ENCODE measurements around the gene ZFAND3.

ZFAND3 gene

GRCh38 chr6:37799263-37799644, 20.3 kb upstream of the ZFAND3 start:
- Histone ChIP-seq H3K4me1 (ENCODE audit: insufficient read depth, low read length) (no peaks in the 10 kb centered on the region), H3K9ac (ENCODE audit: low read depth, low read length) (no peak overlapping the region), H3K4me2 (ENCODE audit: insufficient read depth, low read length) (no peak overlapping the region), H3K36me3 (ENCODE audit: insufficient read depth, low read length) (no peaks in the 10 kb centered on the region), H3K27me3 (ENCODE audit: insufficient read depth, low read length, poor library complexity) (no peaks in the 10 kb centered on the region), H3K9me3 (ENCODE audit: insufficient read depth, low read length, severe bottlenecking) (no peaks in the 10 kb centered on the region), H2AFZ (ENCODE audit: low read depth, low read length) (no peak overlapping the region), H3K79me2 (ENCODE audit: insufficient read depth, low read length) (no peaks in the 10 kb centered on the region), H3K27ac (ENCODE audit: low read length) (no peak overlapping the region), H3K4me3 (ENCODE audit: low read depth in 1 of 2, low read length in 2 of 2) (no peak overlapping the region), H4K20me1 (ENCODE audit: insufficient read depth, low read length) (no peaks in the 10 kb centered on the region)
- ATAC-seq (ENCODE audit: insufficient read depth, low read depth), result no peak
- TF ChIP-seq EZH2 (IDR thresholded peaks at IDR 0.05; ENCODE audit: borderline replicate concordance, low read depth, low read length, severe bottlenecking), result no peak
- DNase-seq, result no peak

GRCh38 chr6:37800703-37801604, 18.6 kb upstream of the ZFAND3 start:
- Histone ChIP-seq H2AFZ (ENCODE audit: low read depth, low read length) (no peak overlapping the region), H3K36me3 (ENCODE audit: insufficient read depth, low read length) (no peaks in the 10 kb centered on the region), H3K9ac (ENCODE audit: low read depth, low read length) (no peak overlapping the region), H3K4me2 (ENCODE audit: insufficient read depth, low read length) (no peak overlapping the region), H3K79me2 (ENCODE audit: insufficient read depth, low read length) (no peaks in the 10 kb centered on the region), H3K4me1 (ENCODE audit: insufficient read depth, low read length) (no peaks in the 10 kb centered on the region), H3K27ac (ENCODE audit: low read length) (no peak overlapping the region), H3K9me3 (ENCODE audit: insufficient read depth, low read length, severe bottlenecking) (no peaks in the 10 kb centered on the region), H4K20me1 (ENCODE audit: insufficient read depth, low read length) (no peaks in the 10 kb centered on the region), H3K27me3 (ENCODE audit: insufficient read depth, low read length, poor library complexity) (no peaks in the 10 kb centered on the region), H3K4me3 (ENCODE audit: low read depth in 1 of 2, low read length in 2 of 2) (no peak overlapping the region)
- TF ChIP-seq EZH2 (IDR thresholded peaks at IDR 0.05; ENCODE audit: borderline replicate concordance, low read depth, low read length, severe bottlenecking), result no peak
- TF ChIP-seq CTCF (IDR thresholded peaks at IDR 0.05; ENCODE audit: borderline replicate concordance, extremely low read depth, low read length, poor library complexity, severe bottlenecking), result no peak
- DNase-seq (no peak), ATAC-seq (ENCODE audit: insufficient read depth, low read depth) (no peak)

GRCh38 chr6:37801605-37801940, 18.0 kb upstream of the ZFAND3 start:
- H3K79me2 ChIP-seq (ENCODE audit: insufficient read depth, low read length), result no peaks in the 10 kb centered on the region

GRCh38 chr6:37802810-37803209, 16.7 kb upstream of the ZFAND3 start:
- TF ChIP-seq CTCF (IDR thresholded peaks at IDR 0.05; ENCODE audit: borderline replicate concordance, extremely low read depth, low read length, poor library complexity, severe bottlenecking) (no peak), EZH2 (IDR thresholded peaks at IDR 0.05; ENCODE audit: borderline replicate concordance, low read depth, low read length, severe bottlenecking) (no peak)
- no peaks in the 10 kb centered on the region for H3K4me1 ChIP-seq (ENCODE audit: insufficient read depth, low read length)
- H3K27me3 ChIP-seq (ENCODE audit: insufficient read depth, low read length, poor library complexity), result no peaks in the 10 kb centered on the region
- H3K4me3 ChIP-seq (ENCODE audit: low read depth in 1 of 2, low read length in 2 of 2), result no peak overlapping the region
- H3K9ac ChIP-seq (ENCODE audit: low read depth, low read length), result no peak overlapping the region
- no peak overlapping the region for H2AFZ ChIP-seq (ENCODE audit: low read depth, low read length)
- DNase-seq (no peak), ATAC-seq (ENCODE audit: insufficient read depth, low read depth) (no peak)
- H3K36me3 ChIP-seq (ENCODE audit: insufficient read depth, low read length), result no peaks in the 10 kb centered on the region
- H3K9me3 ChIP-seq (ENCODE audit: insufficient read depth, low read length, severe bottlenecking), result no peaks in the 10 kb centered on the region
- H4K20me1 ChIP-seq (ENCODE audit: insufficient read depth, low read length), result no peaks in the 10 kb centered on the region
- H3K79me2 ChIP-seq (ENCODE audit: insufficient read depth, low read length), result no peaks in the 10 kb centered on the region
- H3K4me2 ChIP-seq (ENCODE audit: insufficient read depth, low read length), result no peak overlapping the region
- H3K27ac ChIP-seq (ENCODE audit: low read length), result no peak overlapping the region

More at GRCh38 chr6:37801605-37801940, 18.0 kb upstream of the ZFAND3 start:
- H3K4me1 ChIP-seq (ENCODE audit: insufficient read depth, low read length), result no peaks in the 10 kb centered on the region
- no peak for DNase-seq
- no peak overlapping the region for H3K9ac ChIP-seq (ENCODE audit: low read depth, low read length)
- no peaks in the 10 kb centered on the region for H3K9me3 ChIP-seq (ENCODE audit: insufficient read depth, low read length, severe bottlenecking)
- H3K27me3 ChIP-seq (ENCODE audit: insufficient read depth, low read length, poor library complexity), result no peaks in the 10 kb centered on the region
- no peak overlapping the region for H3K4me3 ChIP-seq (ENCODE audit: low read depth in 1 of 2, low read length in 2 of 2)
- no peaks in the 10 kb centered on the region for H3K36me3 ChIP-seq (ENCODE audit: insufficient read depth, low read length)
- H4K20me1 ChIP-seq (ENCODE audit: insufficient read depth, low read length), result no peaks in the 10 kb centered on the region
- no peak for ATAC-seq (ENCODE audit: insufficient read depth, low read depth)
- no peak overlapping the region for H3K27ac ChIP-seq (ENCODE audit: low read length)
- H2AFZ ChIP-seq (ENCODE audit: low read depth, low read length), result no peak overlapping the region
- H3K4me2 ChIP-seq (ENCODE audit: insufficient read depth, low read length), result no peak overlapping the region
- no peak for TF ChIP-seq EZH2 (IDR thresholded peaks at IDR 0.05; ENCODE audit: borderline replicate concordance, low read depth, low read length, severe bottlenecking)
